NOMO-1 treated with DMSO at 0.1 percent for 48 hours (cell line): ENCODE results near the gene SLC4A1AP.
"Not testable (repeated sequence)": the region's sequence is repeated elsewhere in the genome, so short reads cannot be mapped to it uniquely, and the experiment has no call there.

Source experiments
- DNase-seq: peaks from one replicate; lab custom pipeline; 2025; ENCODE audit not compliant: unreplicated experiment; lab: John Stamatoyannopoulos, UW

The SLC4A1AP gene

DNA sequence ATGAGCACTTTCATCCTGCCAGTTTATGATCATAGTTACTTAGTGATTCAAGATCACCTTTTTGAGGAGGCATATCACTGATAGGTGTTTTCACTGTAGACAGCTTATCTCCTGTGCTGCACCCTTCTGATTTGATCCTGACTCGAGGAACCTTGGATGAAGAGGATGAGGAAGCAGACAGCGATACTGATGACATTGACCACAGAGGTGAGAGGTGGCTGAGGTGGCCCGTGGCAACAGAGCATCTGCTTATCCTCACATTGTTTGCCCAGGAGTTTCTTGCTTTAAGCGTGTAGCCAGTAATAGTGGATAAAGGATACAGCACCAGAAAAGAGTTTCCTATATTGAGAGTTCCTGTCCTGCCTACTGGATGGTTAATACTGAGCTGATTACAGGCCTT lies 16.0 kb upstream of the SLC4A1AP start:
- no peak for DNase-seq

DNA sequence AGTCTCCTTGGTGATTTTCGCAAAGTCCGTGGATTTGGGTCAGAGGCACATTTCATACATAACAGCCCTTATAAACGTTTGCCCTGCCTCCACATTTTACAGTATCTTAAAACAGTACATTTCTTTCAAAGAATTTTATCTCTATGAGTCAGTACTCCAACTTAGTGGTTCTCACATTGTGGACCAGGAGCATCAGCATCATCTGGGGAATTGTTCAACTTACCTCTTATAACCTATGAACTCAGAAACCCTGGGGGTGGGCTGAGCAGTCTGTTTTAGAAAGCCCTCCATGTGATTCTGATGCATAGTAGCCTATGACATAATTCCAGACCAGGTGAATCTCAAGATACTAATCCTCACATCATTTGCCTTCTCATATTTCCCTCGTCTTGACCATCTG lies 12.6 kb upstream of the SLC4A1AP start:
- no peak for DNase-seq

GRCh38 chr2:27652341-27652740 lies 11.3 kb upstream of the SLC4A1AP start:
- no peak for DNase-seq

DNA sequence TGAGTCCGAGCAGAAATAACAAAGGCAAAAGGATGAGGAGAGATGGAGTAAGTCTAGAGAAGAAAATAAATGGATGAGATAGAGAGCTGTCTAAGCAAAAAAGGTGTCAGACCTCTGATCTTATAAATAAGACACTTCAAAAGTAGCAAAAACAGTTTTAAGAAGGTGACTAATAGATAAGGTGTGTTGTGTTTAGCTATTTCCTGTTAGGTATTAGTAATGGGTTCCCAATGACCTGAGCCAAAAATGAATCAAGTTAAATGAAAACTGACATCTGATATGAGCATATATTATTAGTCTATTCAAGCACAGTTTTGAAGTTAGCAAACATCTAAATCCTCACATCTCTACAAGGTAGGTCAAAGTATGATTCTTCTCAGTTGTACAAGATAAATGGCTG lies 10.9 kb upstream of the SLC4A1AP start:
- no peak for DNase-seq

DNA sequence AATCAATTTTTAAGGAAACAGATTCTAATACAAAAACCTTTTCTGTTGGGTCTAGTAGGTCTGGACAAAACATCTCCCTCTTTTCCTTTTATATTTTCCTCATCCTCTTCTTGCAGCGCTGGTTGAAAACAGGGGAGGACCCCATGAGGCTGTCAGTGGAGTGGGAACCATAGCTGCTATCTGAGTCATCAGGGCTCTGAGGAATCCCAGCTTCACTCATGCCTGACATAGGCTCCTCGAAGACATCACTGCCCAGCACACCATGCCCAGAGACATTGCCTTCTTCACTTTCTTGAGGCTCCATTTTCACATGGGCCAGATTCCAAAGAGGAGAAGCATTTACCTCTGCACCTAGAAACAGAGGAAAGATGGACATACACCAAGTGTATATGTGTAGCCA lies 10.3 kb upstream of the SLC4A1AP start:
- no peak for DNase-seq

DNA sequence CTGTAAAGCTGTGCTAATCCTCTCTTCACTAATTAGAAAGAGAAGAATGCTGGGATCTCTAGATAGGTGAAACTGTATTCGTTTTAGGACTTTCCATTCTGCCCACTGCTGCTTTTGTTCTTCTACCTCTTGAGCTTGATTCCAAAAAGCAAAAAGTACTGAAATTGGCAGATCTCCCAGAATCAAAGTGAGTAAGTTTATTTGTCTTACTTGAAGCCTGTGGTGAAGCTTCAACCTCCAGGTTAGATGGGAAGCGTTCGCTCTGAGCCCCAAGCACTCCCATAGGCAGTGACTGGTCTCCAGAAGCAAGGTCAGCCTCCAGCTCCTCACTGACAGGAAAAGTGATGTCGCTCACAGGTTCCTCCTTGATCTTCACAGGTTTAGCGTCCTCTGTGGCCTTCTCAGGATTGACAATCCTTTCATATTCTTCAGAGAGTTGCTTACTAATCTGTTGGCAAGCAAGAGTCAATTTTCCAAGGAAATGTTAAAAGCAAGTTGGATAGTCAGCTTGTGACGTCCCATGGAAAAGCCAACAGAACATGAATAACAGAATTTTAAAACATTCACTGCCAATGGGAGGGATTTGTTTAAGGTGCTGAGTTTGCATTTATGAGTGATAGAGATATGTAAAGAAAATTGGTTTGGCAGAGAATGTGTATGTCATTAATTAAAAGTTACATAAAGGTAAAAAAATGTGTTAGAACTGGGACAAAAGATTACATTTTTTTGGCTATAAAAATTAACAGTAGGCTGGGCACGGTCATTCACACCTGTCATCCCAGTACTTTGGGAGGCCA lies 8.3 kb upstream of the SLC4A1AP start:
- no peak for DNase-seq

- DNase-seq = no peak
Measured at GRCh38 chr2:27661371-27661770, 2.3 kb upstream of the SLC4A1AP start.

DNA sequence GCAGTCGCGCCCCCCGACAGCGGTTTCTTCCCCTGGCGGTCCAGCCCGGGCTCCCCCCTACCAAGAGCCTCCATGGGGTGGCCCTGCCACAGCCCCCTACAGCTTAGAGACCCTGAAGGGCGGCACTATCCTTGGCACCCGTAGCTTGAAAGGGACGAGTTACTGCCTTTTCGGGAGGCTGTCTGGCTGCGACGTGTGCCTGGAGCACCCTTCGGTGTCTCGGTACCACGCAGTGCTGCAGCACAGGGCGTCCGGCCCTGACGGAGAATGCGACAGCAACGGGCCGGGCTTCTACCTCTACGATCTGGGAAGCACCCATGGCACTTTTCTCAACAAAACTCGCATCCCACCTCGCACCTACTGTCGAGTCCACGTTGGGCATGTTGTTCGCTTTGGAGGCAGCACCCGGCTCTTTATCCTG lies 475 bp downstream of the SLC4A1AP start:
- no peak for DNase-seq

- no peak for DNase-seq
Measured at GRCh38 chr2:27664622-27665363, 1.1 kb downstream of the SLC4A1AP start.

- no peak for DNase-seq
Measured at GRCh38 chr2:27667446-27667845, 3.8 kb downstream of the SLC4A1AP start.

DNA sequence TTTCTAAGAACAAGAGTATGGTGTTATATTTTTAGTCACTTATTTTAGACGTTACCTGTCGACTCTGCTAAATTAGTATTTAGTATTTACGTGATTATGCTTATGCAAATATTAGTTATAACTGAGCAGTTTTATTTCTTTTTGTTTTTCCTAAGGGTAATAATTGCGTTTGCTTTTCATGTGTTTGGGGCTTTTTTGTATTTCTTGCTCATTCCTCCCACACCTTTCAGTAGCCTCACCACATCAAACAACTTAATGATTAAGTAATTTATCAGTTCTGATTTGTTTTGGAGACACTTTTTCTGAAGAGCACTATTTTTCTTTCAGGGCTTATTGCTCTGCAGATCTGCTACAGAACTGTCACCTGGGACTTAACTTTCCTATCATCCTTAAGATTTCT lies 7.5 kb downstream of the SLC4A1AP start:
- no peak for DNase-seq

DNA sequence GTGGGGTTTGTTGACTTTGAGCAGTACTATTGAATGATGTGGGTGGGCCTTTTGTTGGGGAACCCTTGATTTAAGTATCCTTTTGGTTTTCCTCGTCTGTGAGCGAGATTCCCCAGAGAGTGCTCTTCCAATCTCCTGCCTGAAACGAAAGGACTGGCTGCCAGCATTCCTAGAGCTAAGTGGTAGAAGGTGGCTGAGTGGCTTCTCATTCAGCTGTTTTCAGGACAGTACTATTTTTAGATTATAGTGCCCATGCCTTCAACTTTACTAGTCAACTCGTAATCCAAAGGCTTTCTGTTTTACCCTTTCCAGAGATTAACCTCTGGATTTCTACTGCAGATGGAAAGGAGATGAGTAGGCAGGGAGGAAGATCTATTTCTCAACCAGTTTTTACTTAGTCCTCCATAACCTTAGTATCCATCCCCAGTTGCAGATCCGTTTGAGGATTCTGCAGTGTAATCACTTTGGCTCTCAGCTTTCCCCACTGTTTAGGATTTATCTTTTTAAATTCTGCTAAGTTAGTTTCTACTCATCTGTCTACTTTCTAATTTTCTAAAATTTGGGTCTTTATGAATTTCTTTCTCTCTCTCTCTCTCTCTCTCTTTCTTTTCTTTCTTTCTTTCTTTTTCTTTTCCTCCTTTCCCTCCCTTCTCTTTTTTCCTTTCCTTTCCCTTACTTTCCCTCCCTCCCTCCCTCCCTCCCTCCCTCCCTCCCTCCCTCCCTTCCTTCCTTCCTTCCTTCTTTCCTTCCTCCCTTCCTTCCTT lies 9.2 kb downstream of the SLC4A1AP start:
- no peak for DNase-seq

GRCh38 chr2:27680571-27680970 lies 16.9 kb downstream of the SLC4A1AP start:
- DNase-seq = no peak

- DNase-seq = no peak
Measured at GRCh38 chr2:27681841-27682240, 18.2 kb downstream of the SLC4A1AP start.

- not testable (repeated sequence) for DNase-seq
Measured at GRCh38 chr2:27682334-27682771, 18.7 kb downstream of the SLC4A1AP start.

DNA sequence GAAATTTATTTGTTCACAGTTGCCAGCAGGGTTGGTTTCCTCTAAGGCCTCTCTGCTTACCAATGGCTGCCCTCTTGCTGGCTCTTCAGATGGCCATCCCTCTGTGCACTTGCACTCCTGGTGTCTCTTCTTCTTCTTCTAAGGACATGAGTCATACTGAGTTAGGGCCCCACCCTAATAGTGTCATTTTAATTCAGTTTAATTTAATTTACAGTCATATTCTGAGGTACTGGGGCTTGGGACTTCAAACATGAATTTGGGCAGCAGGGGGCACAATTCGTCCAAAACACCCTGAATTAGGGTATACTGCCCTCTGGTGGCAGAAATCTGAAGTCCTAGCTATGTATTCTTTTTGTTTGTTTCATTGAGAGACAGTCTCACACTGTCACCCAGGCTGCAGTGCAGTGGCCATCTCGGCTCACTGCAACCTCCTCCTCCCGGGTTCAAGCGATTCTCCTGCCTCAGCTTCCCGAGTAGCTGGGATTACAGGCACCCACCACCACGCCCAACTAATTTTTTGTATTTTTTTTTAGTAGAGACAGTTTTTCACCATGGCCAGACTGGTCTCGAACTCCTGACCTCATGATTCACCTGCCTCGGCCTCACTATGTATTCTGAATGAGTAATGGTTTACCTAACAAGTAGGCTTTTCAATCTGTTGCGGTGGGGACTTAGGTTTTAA lies 19.8 kb downstream of the SLC4A1AP start:
- peak; percentile 83 for DNase-seq

DNA sequence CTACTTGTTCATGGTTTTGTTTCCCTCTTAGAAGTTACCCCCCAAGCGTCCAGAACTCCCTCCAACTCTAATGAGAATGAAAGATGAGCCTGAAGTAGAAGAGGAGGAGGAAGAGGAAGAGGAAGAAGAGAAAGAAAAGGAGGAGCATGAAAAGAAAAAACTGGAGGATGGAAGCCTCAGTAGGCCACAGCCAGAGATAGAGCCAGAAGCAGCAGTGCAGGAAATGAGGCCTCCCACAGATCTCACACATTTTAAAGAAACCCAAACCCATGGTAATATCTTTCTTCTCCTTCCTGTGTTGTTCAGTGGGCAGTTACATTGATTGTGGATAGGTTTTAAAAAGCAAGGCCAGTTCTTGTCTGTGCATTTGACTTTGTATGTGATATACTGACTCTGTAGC lies 21.3 kb downstream of the SLC4A1AP start:
- not testable (repeated sequence) for DNase-seq

DNA sequence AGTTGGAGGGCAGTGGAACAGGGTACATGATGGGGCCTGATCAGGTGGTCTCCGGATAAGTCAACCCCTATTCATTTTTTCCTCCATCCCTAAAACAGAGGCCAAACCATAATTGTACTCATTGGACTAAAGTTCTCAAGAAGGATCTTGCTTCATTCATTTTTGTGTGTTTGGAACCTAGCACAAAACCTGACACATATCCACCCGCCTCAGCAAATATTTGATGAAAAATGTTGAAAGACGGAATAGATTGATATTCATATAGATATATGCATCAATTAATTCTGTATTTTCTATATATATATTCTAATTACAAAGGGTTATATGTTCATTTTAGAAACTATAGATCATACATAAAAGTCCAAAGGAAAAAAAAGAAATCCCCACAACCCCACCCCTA lies 21.9 kb downstream of the SLC4A1AP start:
- DNase-seq = no peak

- DNase-seq = no peak
Measured at GRCh38 chr2:27687232-27687631, 23.5 kb downstream of the SLC4A1AP start.

DNA sequence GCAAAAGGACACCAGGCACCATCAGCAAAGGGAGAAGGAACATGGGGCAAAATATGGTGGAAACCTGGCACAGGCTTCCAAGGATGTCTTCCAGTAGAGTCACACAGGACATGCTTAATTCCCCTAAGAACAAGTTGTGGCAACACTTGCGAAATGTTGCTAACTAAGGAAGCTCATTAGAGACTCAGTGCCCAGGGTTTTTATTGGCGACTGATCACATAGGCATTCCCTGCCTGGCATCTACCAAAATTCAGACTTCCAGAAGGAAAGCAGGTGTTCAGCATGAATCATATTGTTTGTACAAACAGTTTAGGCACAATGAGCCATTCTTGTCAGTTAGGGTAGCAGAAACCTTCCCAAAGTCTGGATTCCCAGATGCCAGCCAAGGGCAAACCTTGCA lies 25.7 kb downstream of the SLC4A1AP start:
- DNase-seq = no peak

- DNase-seq = no peak
Measured at GRCh38 chr2:27690052-27690451, 26.4 kb downstream of the SLC4A1AP start.
